ENCODE results near the gene ATRNL1.

ATRNL1 gene

GRCh38 chr10:115762029-115762428 is 668.9 kb downstream of the ATRNL1 start:
- Histone ChIP-seq H3K4me3 (ENCODE audit: low read depth in 1 of 2, low read length in 2 of 2) (no peak overlapping the region), H3K36me3 (ENCODE audit: control insufficient read depth in 1 of 2, insufficient read depth in 2 of 2, low read length in 2 of 2) (no peaks in the 10 kb centered on the region), H3K4me1 (ENCODE audit: control insufficient read depth in 1 of 2, insufficient read depth in 2 of 2, low read length in 2 of 2) (no peaks in the 10 kb centered on the region), H3K9me3 (ENCODE audit: control insufficient read depth in 1 of 2, low read length in 2 of 2) (no peaks in the 10 kb centered on the region), H3K27ac (ENCODE audit: low read length) (no peak overlapping the region), H3K27me3 (ENCODE audit: low read depth, low read length) (no peaks in the 10 kb centered on the region)

- Histone ChIP-seq H3K4me3 (ENCODE audit: low read depth in 1 of 2, low read length in 2 of 2) (no peak overlapping the region), H3K9me3 (ENCODE audit: control insufficient read depth in 1 of 2, low read length in 2 of 2) (no peaks in the 10 kb centered on the region), H3K27ac (ENCODE audit: low read length) (no peak overlapping the region), H3K27me3 (ENCODE audit: low read depth, low read length) (no peaks in the 10 kb centered on the region), H3K4me1 (ENCODE audit: control insufficient read depth in 1 of 2, insufficient read depth in 2 of 2, low read length in 2 of 2) (no peaks in the 10 kb centered on the region), H3K36me3 (ENCODE audit: control insufficient read depth in 1 of 2, insufficient read depth in 2 of 2, low read length in 2 of 2) (no peaks in the 10 kb centered on the region)
Observed at GRCh38 chr10:115771755-115772154, 678.6 kb downstream of the ATRNL1 start.

DNA sequence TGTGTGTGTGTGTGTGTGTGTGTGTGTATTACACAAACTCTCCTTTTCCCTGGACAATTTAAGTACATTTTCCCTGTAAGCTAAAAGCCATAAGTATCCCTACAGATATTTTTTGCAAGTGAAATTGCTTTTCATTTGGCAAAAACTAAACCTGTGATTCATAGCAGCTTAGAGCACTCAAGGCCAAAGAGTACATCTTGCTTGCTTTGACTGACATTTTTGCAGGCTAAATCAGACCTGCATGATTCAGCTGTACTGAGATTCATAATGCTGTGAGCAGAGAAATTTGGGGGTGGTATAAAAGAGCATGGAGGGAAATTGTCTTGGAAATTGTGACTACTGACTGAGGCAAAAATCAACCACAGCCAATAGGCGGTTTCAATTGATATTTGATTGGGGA is 679.4 kb downstream of the ATRNL1 start:
- no peak overlapping the region for H3K27ac ChIP-seq (ENCODE audit: low read length)
- no peaks in the 10 kb centered on the region for H3K36me3 ChIP-seq (ENCODE audit: control insufficient read depth in 1 of 2, insufficient read depth in 2 of 2, low read length in 2 of 2)
- no peaks in the 10 kb centered on the region for H3K9me3 ChIP-seq (ENCODE audit: control insufficient read depth in 1 of 2, low read length in 2 of 2)
- no peaks in the 10 kb centered on the region for H3K27me3 ChIP-seq (ENCODE audit: low read depth, low read length)
- no peaks in the 10 kb centered on the region for H3K4me1 ChIP-seq (ENCODE audit: control insufficient read depth in 1 of 2, insufficient read depth in 2 of 2, low read length in 2 of 2)
- no peak overlapping the region for H3K4me3 ChIP-seq (ENCODE audit: low read depth in 1 of 2, low read length in 2 of 2)

DNA sequence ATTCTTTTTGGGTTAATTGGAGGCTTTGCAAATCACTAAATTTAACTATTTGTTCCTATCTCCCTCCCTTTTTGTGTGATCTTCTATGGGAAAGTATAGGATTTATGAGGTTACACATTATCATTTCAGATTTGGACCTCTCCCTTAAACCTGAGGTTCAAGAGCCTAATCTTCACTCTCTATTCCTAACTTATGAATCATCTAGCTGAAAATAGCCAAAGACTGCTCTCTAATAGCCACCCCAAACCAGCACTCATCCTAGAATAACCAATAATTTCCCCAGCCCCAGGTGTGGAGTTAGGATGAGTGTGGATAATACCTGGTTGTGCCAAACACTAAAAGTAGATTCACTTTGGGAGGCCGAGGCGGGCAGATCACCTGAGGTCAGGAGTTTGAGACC is 680.7 kb downstream of the ATRNL1 start:
- no peaks in the 10 kb centered on the region for H3K9me3 ChIP-seq (ENCODE audit: control insufficient read depth in 1 of 2, low read length in 2 of 2)
- H3K27ac ChIP-seq (ENCODE audit: low read length), result no peak overlapping the region
- H3K4me1 ChIP-seq (ENCODE audit: control insufficient read depth in 1 of 2, insufficient read depth in 2 of 2, low read length in 2 of 2), result no peaks in the 10 kb centered on the region
- H3K36me3 ChIP-seq (ENCODE audit: control insufficient read depth in 1 of 2, insufficient read depth in 2 of 2, low read length in 2 of 2), result no peaks in the 10 kb centered on the region
- H3K27me3 ChIP-seq (ENCODE audit: low read depth, low read length), result no peaks in the 10 kb centered on the region
- H3K4me3 ChIP-seq (ENCODE audit: low read depth in 1 of 2, low read length in 2 of 2), result no peak overlapping the region

DNA sequence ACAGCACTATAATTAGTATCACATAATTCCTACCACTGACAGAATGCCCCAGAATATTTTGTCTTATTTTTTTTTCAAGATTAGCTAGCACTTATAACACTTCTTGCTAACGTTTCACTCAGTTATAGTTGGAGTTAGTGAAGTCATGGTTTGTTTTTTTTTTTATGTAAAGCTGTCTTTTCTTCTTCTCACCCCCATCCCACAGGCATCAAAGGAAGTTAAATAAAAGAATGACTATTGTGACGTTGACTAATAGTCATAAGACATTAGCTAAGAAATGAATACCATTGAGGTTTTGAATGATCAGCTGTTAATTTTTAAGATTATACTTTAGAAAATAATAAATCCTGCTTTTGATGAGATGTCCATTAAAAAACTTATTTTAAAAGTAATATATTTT is 681.6 kb downstream of the ATRNL1 start:
- Histone ChIP-seq H3K4me3 (ENCODE audit: low read depth in 1 of 2, low read length in 2 of 2) (no peak overlapping the region), H3K27me3 (ENCODE audit: low read depth, low read length) (no peaks in the 10 kb centered on the region), H3K36me3 (ENCODE audit: control insufficient read depth in 1 of 2, insufficient read depth in 2 of 2, low read length in 2 of 2) (no peaks in the 10 kb centered on the region), H3K27ac (ENCODE audit: low read length) (no peak overlapping the region), H3K9me3 (ENCODE audit: control insufficient read depth in 1 of 2, low read length in 2 of 2) (no peaks in the 10 kb centered on the region), H3K4me1 (ENCODE audit: control insufficient read depth in 1 of 2, insufficient read depth in 2 of 2, low read length in 2 of 2) (no peaks in the 10 kb centered on the region)

DNA sequence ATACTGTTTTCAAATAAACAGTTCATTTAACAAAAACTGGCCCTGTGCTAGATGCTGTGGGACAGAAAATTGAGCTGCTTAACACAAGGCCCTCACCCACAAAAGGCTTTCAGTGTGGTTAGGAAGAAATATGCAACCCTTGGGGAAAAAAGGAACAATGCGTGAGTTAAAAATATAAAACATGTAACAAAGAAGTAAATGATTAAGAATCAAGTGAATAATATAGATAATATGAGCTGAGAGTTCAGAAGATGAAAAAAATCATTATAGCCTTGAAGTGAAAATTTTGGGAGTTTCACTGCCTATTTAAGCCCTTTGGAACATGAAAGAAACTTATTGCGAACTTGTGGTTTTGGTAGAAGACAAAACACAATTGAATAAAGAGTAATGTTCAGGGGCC is 684.5 kb downstream of the ATRNL1 start:
- H3K9me3 ChIP-seq (ENCODE audit: control insufficient read depth in 1 of 2, low read length in 2 of 2), result no peaks in the 10 kb centered on the region
- H3K27ac ChIP-seq (ENCODE audit: low read length), result no peak overlapping the region

DNA sequence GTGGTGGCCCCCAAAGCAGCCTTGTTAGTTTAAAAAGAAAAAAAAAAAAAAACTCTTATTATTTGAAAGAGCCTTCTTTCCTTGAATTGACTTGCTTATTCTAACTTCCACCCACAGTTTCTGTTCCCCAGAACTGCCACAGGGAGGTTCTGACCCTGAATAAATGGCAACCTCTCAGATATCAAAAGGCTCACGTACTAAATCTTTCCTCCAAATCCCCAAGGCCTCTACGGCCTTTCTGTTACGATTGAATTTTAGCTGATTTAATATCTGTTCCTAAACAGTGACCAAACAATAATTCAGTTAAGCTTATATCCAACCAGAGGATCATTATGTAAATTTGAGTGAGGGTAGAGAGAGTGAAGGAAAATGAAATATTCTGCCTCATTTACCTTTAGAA is 697.1 kb downstream of the ATRNL1 start:
- Histone ChIP-seq H3K27me3 (ENCODE audit: low read depth, low read length) (no peaks in the 10 kb centered on the region), H3K4me3 (ENCODE audit: low read depth in 1 of 2, low read length in 2 of 2) (no peak overlapping the region), H3K4me1 (ENCODE audit: control insufficient read depth in 1 of 2, insufficient read depth in 2 of 2, low read length in 2 of 2) (no peaks in the 10 kb centered on the region), H3K27ac (ENCODE audit: low read length) (no peak overlapping the region), H3K9me3 (ENCODE audit: control insufficient read depth in 1 of 2, low read length in 2 of 2) (no peaks in the 10 kb centered on the region), H3K36me3 (ENCODE audit: control insufficient read depth in 1 of 2, insufficient read depth in 2 of 2, low read length in 2 of 2) (no peaks in the 10 kb centered on the region)

More for the DNA sequence above, 684.5 kb downstream of the ATRNL1 start:
- no peak overlapping the region for H3K4me3 ChIP-seq (ENCODE audit: low read depth in 1 of 2, low read length in 2 of 2)
- no peaks in the 10 kb centered on the region for H3K27me3 ChIP-seq (ENCODE audit: low read depth, low read length)
- no peaks in the 10 kb centered on the region for H3K4me1 ChIP-seq (ENCODE audit: control insufficient read depth in 1 of 2, insufficient read depth in 2 of 2, low read length in 2 of 2)
- H3K36me3 ChIP-seq (ENCODE audit: control insufficient read depth in 1 of 2, insufficient read depth in 2 of 2, low read length in 2 of 2), result no peaks in the 10 kb centered on the region

- Histone ChIP-seq H3K27me3 (ENCODE audit: low read depth, low read length) (no peaks in the 10 kb centered on the region), H3K4me3 (ENCODE audit: low read depth in 1 of 2, low read length in 2 of 2) (no peak overlapping the region), H3K9me3 (ENCODE audit: control insufficient read depth in 1 of 2, low read length in 2 of 2) (no peaks in the 10 kb centered on the region), H3K36me3 (ENCODE audit: control insufficient read depth in 1 of 2, insufficient read depth in 2 of 2, low read length in 2 of 2) (no peaks in the 10 kb centered on the region), H3K27ac (ENCODE audit: low read length) (no peak overlapping the region), H3K4me1 (ENCODE audit: control insufficient read depth in 1 of 2, insufficient read depth in 2 of 2, low read length in 2 of 2) (no peaks in the 10 kb centered on the region)
Observed at GRCh38 chr10:115795964-115796363, 702.8 kb downstream of the ATRNL1 start.

- no peaks in the 10 kb centered on the region for H3K4me1 ChIP-seq (ENCODE audit: control insufficient read depth in 1 of 2, insufficient read depth in 2 of 2, low read length in 2 of 2)
- H3K36me3 ChIP-seq (ENCODE audit: control insufficient read depth in 1 of 2, insufficient read depth in 2 of 2, low read length in 2 of 2), result no peaks in the 10 kb centered on the region
- peaks cover 0 to 4% of the 10 kb centered on the region in 2 donors for H3K9me3 ChIP-seq (ENCODE audit: control insufficient read depth in 1 of 2, low read length in 2 of 2)
- H3K4me3 ChIP-seq (ENCODE audit: low read depth in 1 of 2, low read length in 2 of 2), result no peak overlapping the region
- no peaks in the 10 kb centered on the region for H3K27me3 ChIP-seq (ENCODE audit: low read depth, low read length)
- no peak overlapping the region for H3K27ac ChIP-seq (ENCODE audit: low read length)
Observed at GRCh38 chr10:115801457-115801856, 708.3 kb downstream of the ATRNL1 start.

- Histone ChIP-seq H3K36me3 (ENCODE audit: control insufficient read depth in 1 of 2, insufficient read depth in 2 of 2, low read length in 2 of 2) (no peaks in the 10 kb centered on the region), H3K4me1 (ENCODE audit: control insufficient read depth in 1 of 2, insufficient read depth in 2 of 2, low read length in 2 of 2) (no peaks in the 10 kb centered on the region), H3K9me3 (ENCODE audit: control insufficient read depth in 1 of 2, low read length in 2 of 2) (peaks cover 0 to 4% of the 10 kb centered on the region in 2 donors), H3K27ac (ENCODE audit: low read length) (no peak overlapping the region), H3K27me3 (ENCODE audit: low read depth, low read length) (no peaks in the 10 kb centered on the region), H3K4me3 (ENCODE audit: low read depth in 1 of 2, low read length in 2 of 2) (no peak overlapping the region)
Observed at GRCh38 chr10:115801992-115802391, 708.8 kb downstream of the ATRNL1 start.

DNA sequence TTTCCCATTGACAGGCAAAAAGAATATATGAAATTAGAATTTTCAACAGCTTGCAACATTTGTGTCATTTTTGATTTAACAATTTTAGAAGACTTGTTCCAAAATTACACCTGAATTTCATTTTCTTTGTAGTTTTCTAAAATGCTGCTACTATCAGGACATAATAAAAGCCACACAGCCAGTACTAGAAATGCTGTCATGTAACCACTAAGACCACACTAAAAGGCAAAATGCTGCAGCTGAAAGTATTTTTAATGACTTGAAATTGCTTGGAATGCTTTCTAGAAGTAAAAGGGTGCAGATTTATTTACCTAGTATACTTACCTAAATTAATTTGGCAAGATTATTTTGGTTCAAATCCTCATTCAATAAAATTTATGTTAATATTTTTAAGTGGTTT is 709.7 kb downstream of the ATRNL1 start:
- Histone ChIP-seq H3K27ac (ENCODE audit: low read length) (no peak overlapping the region), H3K4me3 (ENCODE audit: low read depth in 1 of 2, low read length in 2 of 2) (no peak overlapping the region), H3K9me3 (ENCODE audit: control insufficient read depth in 1 of 2, low read length in 2 of 2) (peaks cover 0 to 4% of the 10 kb centered on the region in 2 donors), H3K4me1 (ENCODE audit: control insufficient read depth in 1 of 2, insufficient read depth in 2 of 2, low read length in 2 of 2) (no peaks in the 10 kb centered on the region), H3K36me3 (ENCODE audit: control insufficient read depth in 1 of 2, insufficient read depth in 2 of 2, low read length in 2 of 2) (no peaks in the 10 kb centered on the region), H3K27me3 (ENCODE audit: low read depth, low read length) (no peaks in the 10 kb centered on the region)

GRCh38 chr10:115814542-115814941 is 721.4 kb downstream of the ATRNL1 start:
- no peak overlapping the region for H3K27ac ChIP-seq (ENCODE audit: low read length)
- H3K9me3 ChIP-seq (ENCODE audit: control insufficient read depth in 1 of 2, low read length in 2 of 2), result no peaks in the 10 kb centered on the region
- H3K36me3 ChIP-seq (ENCODE audit: control insufficient read depth in 1 of 2, insufficient read depth in 2 of 2, low read length in 2 of 2), result no peaks in the 10 kb centered on the region
- no peaks in the 10 kb centered on the region for H3K27me3 ChIP-seq (ENCODE audit: low read depth, low read length)
- no peak overlapping the region for H3K4me3 ChIP-seq (ENCODE audit: low read depth in 1 of 2, low read length in 2 of 2)
- H3K4me1 ChIP-seq (ENCODE audit: control insufficient read depth in 1 of 2, insufficient read depth in 2 of 2, low read length in 2 of 2), result no peaks in the 10 kb centered on the region

Data from muscle layer of duodenum (tissue), 2 donors.